GM19395 (cell line): ENCODE results near the gene OAF.
"Not testable (repeated sequence)": the region's sequence is repeated elsewhere in the genome, so short reads cannot be mapped to it uniquely, and the experiment has no call there.

Experiments used
- ATAC-seq: cut with Tn5 transposase; IDR thresholded peaks from one replicate; pipeline ENCODE4 v1.9.1; 2021; ENCODE audit warnings: mild to moderate bottlenecking, moderate library complexity; ENCODE audit not compliant: unreplicated experiment

The OAF gene

GRCh38 chr11:120239713-120240640 lies 29.1 kb downstream of the OAF start, which contains the start of gene POU2F3:
TSS of gene POU2F3 (plus strand) at chr11:120240140. CDS start at chr11:120240344, 204 bp downstream.
- ATAC-seq = no peak

GRCh38 chr11:120240866-120241265 lies 30.0 kb downstream of the OAF start:
- ATAC-seq = no peak

- ATAC-seq = no peak
Observed at GRCh38 chr11:120241277-120241676, 30.4 kb downstream of the OAF start.

- no peak for ATAC-seq
Observed at GRCh38 chr11:120243221-120243620, 32.4 kb downstream of the OAF start.

GRCh38 chr11:120244476-120245365 lies 33.9 kb downstream of the OAF start:
- no peak for ATAC-seq

GRCh38 chr11:120245434-120245833 lies 34.6 kb downstream of the OAF start:
- no peak for ATAC-seq

GRCh38 chr11:120248551-120249278 lies 37.9 kb downstream of the OAF start:
- ATAC-seq = peak; percentile 76

GRCh38 chr11:120249279-120250262 lies 38.7 kb downstream of the OAF start:
- no peak for ATAC-seq

GRCh38 chr11:120253377-120253776 lies 42.5 kb downstream of the OAF start:
- not testable (repeated sequence) for ATAC-seq

GRCh38 chr11:120254788-120255518 lies 44.1 kb downstream of the OAF start:
- peak; percentile 80 for ATAC-seq

GRCh38 chr11:120255519-120255866 lies 44.7 kb downstream of the OAF start:
- ATAC-seq = peak; percentile 24

GRCh38 chr11:120256178-120256577 lies 45.3 kb downstream of the OAF start:
- no peak for ATAC-seq

- no peak for ATAC-seq
Observed at GRCh38 chr11:120256779-120257178, 45.9 kb downstream of the OAF start.

- no peak for ATAC-seq
Observed at GRCh38 chr11:120257346-120257745, 46.5 kb downstream of the OAF start.

- no peak for ATAC-seq
Observed at GRCh38 chr11:120258661-120259060, 47.8 kb downstream of the OAF start.

- no peak for ATAC-seq
Observed at GRCh38 chr11:120259241-120259640, 48.4 kb downstream of the OAF start.

GRCh38 chr11:120259988-120260565 lies 49.2 kb downstream of the OAF start:
- ATAC-seq = no peak

GRCh38 chr11:120260616-120261015 lies 49.8 kb downstream of the OAF start:
- ATAC-seq = no peak

GRCh38 chr11:120261321-120261720 lies 50.5 kb downstream of the OAF start:
- ATAC-seq = no peak
